GDM1 (cell line): Measurements from ENCODE around the gene MAEA.

Experiments
- DNase-seq: peaks from one replicate; lab custom pipeline; 2025; lab: John Stamatoyannopoulos, UW

MAEA gene

GRCh38 chr4:1300466-1301455 is 11.1 kb downstream of the MAEA start:
- DNase-seq, result no peak

GRCh38 chr4:1302159-1302558 is 12.5 kb downstream of the MAEA start:
- DNase-seq, result no peak

GRCh38 chr4:1305261-1305711 is 15.6 kb downstream of the MAEA start:
- DNase-seq, result no peak

GRCh38 chr4:1305781-1306455 is 16.2 kb downstream of the MAEA start:
- DNase-seq, result no peak

- no peak for DNase-seq
These were observed 18.5 kb downstream of the MAEA start for GRCh38 chr4:1307951-1308735.

GRCh38 chr4:1309261-1310010 is 19.7 kb downstream of the MAEA start:
- no peak for DNase-seq

GRCh38 chr4:1310031-1310795 is 20.5 kb downstream of the MAEA start:
- no peak for DNase-seq

GRCh38 chr4:1310796-1311631 is 21.3 kb downstream of the MAEA start:
- no peak for DNase-seq

GRCh38 chr4:1312821-1313640 is 23.3 kb downstream of the MAEA start:
- DNase-seq, result no peak

- DNase-seq, result no peak
These were observed 25.6 kb downstream of the MAEA start for GRCh38 chr4:1315306-1315705.

GRCh38 chr4:1315836-1316536 is 26.3 kb downstream of the MAEA start:
- no peak for DNase-seq

- no peak for DNase-seq
These were observed 27.0 kb downstream of the MAEA start for GRCh38 chr4:1316537-1317168.

- no peak for DNase-seq
These were observed 27.7 kb downstream of the MAEA start for GRCh38 chr4:1317177-1318045.

- no peak for DNase-seq
These were observed 28.3 kb downstream of the MAEA start for GRCh38 chr4:1318046-1318375.

GRCh38 chr4:1318488-1319213 is 29.0 kb downstream of the MAEA start:
- DNase-seq, result no peak

- DNase-seq, result no peak
These were observed 31.8 kb downstream of the MAEA start for GRCh38 chr4:1321486-1321885.
